Measurements from ENCODE around the gene SIX6.

Gene SIX6

DNA sequence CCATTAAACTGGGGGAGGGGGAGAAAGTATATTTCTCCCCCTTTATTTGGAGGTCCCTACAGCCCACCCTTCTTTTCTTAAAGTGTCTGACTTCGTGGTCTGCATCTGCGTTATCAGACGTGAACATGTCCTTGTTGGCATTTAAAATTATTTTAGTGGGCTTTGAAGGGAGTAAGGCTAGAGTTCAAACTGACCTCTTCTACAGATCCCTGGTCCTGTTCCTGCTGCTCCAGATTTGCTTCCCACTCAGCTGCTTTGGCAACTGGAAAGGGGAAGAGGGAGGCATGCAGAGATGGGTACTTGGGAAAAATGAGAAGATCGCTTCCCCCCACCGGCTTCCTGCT, 611 bp upstream of the SIX6 start:
- no peak for DNase-seq (ENCODE audit: low read depth)
- no peak for TF ChIP-seq CTCF (conservative IDR thresholded peaks at IDR 0.05; ENCODE audit: low read depth, low read length)
- H3K4me3 ChIP-seq (ENCODE audit: low read depth, low read length), result no peak overlapping the region

DNA sequence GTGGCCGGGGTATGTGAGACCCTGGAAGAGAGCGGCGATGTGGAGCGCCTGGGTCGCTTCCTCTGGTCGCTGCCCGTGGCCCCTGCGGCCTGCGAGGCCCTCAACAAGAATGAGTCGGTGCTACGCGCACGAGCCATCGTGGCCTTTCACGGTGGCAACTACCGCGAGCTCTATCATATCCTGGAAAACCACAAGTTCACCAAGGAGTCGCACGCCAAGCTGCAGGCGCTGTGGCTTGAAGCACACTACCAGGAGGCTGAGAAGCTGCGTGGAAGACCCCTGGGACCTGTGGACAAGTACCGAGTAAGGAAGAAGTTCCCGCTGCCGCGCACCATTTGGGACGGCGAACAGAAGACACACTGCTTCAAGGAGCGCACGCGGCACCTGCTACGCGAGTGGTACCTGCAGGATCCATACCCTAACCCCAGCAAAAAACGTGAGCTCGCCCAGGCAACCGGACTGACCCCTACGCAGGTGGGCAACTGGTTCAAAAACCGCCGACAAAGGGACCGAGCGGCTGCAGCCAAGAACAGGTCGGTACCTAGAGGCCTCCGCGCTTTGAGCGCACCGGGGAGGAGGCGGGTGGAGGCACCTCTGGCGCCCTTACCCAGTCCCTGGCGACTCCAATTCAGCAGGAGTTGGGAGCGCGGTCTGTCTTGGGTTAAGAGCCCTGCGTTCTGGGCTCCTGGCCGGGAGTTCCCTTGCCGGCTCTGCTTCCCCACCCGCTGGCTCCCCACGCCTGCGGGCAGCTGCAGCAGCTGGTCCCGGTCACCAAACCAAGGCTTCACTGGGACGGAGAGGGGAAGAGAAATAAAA, 700 bp downstream of the SIX6 start:
- TF ChIP-seq CTCF (conservative IDR thresholded peaks at IDR 0.05; ENCODE audit: low read depth, low read length), result no peak
- DNase-seq (ENCODE audit: low read depth), result no peak
- no peak overlapping the region for H3K4me3 ChIP-seq (ENCODE audit: low read depth, low read length)

DNA sequence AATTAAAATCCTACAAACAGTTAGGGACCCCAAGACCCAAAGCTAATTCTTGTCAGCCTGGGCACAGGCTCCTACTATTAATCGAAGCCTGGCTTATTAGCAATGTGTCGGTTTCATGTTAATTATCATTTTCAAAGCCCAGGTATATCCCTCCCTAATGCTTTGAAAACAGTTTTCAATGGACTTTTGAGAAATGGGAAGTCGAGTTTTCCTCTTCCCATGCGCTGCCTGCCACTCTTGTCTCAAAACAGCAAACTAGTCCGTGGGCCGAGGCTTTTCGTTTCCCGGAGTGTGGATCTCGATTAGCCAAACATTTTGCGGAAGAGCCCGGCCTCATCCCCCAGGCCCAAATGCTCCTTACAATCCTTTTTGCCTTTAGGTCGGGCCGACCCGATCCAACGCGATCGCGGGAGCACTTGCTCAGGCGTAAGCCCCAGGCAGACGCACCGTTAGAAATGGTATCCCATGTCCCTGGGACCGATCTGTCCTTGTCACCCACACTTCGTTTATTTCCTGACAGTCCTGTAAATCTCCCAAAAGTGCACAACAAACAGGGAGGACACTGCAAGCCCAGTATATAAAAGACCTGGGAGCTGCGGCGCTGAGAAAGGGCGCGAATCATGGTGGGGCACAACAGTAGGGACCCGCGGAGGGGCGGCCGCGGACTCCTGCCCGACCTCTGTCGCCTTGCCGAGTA, 1.5 kb downstream of the SIX6 start:
- no peak for DNase-seq (ENCODE audit: low read depth)
- TF ChIP-seq CTCF (conservative IDR thresholded peaks at IDR 0.05; ENCODE audit: low read depth, low read length), result no peak
- no peak overlapping the region for H3K4me3 ChIP-seq (ENCODE audit: low read depth, low read length)

DNA sequence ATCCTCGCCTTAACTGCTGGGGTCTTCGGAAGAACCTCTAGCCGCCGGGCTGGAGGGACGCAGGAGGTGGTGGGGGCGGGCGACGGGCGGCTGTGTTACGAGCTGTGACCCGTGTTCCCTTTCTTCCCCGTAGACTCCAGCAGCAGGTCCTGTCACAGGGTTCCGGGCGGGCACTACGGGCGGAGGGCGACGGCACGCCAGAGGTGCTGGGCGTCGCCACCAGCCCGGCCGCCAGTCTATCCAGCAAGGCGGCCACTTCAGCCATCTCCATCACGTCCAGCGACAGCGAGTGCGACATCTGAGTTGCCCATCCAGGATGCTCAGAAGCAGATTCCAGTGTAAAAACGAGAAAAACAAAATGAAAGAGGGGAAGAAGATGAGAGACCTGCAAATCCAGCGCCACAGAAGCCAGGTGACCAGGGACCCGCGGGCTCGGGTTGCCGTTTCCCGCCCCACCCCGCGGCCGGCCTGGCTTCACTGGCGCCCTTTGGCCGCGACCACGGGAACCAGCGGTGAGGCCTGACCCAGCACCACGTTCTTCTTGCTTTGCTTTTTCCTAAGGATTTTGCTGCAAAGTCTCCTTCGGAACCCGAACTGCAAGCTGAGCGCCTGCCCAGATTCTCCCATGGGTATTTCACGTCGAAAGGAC, 2.1 kb downstream of the SIX6 start:
- no peak for DNase-seq (ENCODE audit: low read depth)
- H3K4me3 ChIP-seq (ENCODE audit: low read depth, low read length), result no peak overlapping the region
- TF ChIP-seq CTCF (conservative IDR thresholded peaks at IDR 0.05; ENCODE audit: low read depth, low read length), result no peak

DNA sequence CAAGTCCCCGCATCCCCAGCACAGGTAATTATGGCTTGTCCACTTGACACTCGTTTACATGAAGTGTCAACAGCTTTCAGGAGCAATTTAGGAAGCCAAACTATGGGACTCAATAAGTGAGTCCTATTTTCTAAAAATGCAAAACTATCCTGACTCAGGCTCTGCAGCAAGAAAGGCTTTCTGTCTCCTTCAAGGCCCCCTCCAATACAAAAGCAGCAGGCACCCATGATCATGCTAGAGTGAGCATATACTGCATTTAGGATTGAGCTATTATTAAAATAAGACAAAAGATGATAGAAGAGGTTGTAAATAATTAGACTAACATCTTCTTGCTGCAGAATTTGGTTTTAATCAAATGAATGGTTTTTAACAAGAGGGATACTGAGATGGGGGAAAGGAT, 3.2 kb downstream of the SIX6 start:
- H3K4me3 ChIP-seq (ENCODE audit: low read depth, low read length), result no peak overlapping the region
- DNase-seq (ENCODE audit: low read depth), result no peak
- no peak for TF ChIP-seq CTCF (conservative IDR thresholded peaks at IDR 0.05; ENCODE audit: low read depth, low read length)

DNA sequence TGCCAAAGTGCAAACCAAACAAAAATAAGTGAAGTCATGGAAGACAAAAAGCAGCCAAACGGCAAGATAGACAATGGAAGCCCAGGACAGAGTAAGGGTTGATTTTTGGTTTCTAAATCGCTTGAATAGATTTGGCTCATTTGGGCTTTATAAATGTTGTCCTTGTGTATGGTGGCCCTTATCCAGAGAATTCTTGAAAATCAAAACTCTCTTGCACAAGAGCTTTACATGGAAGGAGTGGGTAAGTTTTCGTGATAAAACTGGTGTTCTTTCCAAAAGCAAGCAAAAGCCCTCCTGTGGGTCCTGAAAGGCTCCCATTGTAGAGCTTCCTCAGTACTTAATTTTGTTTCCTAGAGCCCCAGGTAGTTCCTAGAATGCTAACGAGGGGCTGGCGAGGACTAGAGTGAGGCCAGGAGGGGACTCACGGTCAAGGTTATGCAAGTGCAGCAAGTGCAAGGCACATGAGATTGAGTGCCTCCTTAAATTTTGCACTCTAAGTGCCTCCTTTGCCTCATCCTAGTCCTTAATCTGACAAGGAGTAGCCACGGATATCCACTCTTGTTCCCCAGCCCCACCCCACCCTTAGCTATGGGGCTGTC, 4.1 kb downstream of the SIX6 start:
- no peak for TF ChIP-seq CTCF (conservative IDR thresholded peaks at IDR 0.05; ENCODE audit: low read depth, low read length)
- no peak for DNase-seq (ENCODE audit: low read depth)
- H3K4me3 ChIP-seq (ENCODE audit: low read depth, low read length), result no peak overlapping the region

All from choroid plexus epithelial cell (primary cell).